GM21529 (cell line): Measurements from ENCODE around the gene RHD.
"Not testable (repeated sequence)": the region's sequence is repeated elsewhere in the genome, so short reads cannot be mapped to it uniquely, and the experiment has no call there.

Source experiments
- ATAC-seq: cut with Tn5 transposase; IDR thresholded peaks from one replicate; pipeline ENCODE4 v1.9.1; 2021; ENCODE audit not compliant: unreplicated experiment

The RHD gene

DNA sequence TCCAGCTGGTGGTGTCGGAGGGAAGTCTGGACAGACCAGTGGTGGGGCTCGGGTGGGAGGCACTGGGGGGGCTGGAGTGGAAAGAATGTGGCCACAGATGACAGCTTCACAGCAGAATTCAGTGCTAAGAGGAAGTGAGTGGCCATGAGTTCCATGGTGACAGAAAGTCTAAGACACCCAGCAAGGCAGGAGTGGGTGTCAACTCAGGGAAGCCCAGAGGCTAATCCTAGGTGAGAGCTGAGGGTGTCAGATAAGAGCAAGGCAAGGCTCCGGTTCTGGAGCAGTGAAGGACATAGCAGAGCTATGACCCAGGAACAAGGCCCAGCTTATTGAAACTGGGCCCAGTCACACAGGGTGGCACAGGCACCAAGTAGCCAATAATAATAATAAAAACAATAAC, 30.0 kb downstream of the RHD start:
- not testable (repeated sequence) for ATAC-seq

DNA sequence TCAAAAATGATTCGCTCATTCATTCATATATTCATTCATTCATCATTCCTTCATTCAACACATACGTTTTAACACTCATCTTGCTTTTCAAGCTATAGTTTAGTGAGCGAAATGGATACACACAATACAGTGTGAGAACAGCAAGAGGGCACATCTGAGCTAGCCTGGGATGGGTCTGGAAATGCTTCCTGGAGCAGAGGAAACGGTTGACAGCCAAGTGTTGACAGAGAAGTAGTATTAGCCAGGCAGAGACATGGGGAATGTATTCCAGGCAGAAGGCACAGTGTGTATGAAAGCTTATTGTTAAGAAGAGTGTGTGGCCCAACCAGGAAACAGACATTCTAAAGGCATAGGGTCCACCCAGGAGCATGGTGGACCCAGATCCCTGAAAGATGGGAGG, 32.6 kb downstream of the RHD start:
- ATAC-seq, result not testable (repeated sequence)

DNA sequence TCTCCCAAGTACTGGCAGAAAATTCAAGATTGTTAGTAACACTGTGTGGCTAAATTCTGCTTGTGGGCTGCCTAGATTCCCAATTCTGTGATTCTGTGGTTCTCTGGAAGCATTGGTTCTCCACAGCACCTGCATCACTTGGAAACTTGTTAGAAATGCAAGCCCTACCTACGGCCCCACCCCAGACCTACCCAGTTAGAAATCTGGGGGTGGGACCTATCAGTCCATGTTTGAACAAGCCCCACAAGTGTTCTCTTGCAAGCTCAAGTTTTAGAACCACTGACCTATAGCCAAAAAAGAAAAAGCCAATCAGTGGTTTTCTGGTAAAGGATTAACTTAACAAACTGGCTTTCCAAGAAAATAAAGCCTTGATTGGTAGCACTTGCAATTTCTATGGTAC, 35.9 kb downstream of the RHD start:
- not testable (repeated sequence) for ATAC-seq

DNA sequence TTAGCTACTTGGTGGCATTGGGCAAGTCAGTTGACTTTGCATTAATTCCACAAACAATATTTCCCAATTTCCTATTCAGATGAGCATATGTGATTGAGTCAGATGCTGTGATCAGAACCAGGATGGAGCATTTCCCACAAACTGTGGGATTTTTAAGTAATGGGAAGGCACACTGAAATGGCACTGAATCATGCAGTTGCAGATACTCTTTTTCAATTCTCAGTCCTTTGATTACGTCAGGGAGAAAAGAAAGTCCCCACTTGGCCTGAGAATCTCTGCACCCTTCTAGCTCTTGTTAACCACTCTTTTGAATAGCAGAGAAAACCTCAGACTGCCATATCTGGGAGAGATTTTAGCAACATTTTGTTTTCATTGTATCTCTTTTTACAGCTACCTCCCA, 36.8 kb downstream of the RHD start:
- ATAC-seq, result not testable (repeated sequence)

DNA sequence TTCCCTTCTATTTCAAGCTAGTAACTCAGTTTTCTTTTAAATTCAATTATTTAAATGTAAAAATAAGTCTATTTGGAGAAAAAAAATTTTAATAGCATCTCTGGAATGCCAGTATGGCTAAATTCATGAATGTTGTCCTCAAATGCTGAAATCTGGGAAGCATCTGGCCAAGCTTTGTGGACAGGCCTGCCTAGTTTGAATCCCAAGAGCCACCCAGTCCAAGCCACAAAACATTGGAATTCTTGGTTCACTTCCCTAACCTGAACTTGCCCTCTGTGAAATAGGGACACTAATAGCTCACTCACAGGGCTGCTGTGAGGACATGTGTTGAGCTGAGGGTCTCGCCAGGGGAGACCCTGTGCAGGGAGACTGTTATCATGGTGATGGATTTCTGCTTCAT, 37.2 kb downstream of the RHD start:
- ATAC-seq, result not testable (repeated sequence)

DNA sequence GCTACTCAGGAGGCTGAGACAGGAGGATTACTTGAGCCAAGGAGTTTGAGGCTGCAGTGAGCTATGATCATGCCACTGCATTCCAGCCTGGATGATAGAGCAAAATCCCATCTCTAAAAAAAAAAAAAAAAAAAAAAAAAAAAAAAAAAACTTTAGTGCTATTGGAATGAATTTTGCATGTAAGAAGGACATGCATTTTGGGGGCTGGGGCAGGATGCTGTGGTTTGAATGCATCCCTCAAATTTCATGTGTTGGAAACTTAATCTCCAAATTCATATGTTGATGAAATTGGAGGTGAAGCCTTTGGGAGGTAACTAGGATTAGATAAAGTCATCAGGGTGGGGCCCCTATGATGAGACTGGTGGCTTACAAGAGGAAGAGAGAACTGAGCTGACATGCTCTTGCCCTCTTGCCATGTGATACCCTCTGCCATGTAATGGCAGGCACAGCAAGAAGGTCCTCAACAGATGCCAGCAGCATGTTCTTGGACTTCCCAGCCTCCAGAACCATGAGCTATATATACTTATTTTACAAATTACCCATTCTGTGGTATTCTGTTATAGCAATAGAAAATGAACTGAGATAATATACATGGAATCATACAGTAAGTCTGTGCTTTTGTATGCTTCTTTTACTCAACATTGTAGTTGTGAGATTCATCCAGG, 40.6 kb downstream of the RHD start:
- not testable (repeated sequence) for ATAC-seq

DNA sequence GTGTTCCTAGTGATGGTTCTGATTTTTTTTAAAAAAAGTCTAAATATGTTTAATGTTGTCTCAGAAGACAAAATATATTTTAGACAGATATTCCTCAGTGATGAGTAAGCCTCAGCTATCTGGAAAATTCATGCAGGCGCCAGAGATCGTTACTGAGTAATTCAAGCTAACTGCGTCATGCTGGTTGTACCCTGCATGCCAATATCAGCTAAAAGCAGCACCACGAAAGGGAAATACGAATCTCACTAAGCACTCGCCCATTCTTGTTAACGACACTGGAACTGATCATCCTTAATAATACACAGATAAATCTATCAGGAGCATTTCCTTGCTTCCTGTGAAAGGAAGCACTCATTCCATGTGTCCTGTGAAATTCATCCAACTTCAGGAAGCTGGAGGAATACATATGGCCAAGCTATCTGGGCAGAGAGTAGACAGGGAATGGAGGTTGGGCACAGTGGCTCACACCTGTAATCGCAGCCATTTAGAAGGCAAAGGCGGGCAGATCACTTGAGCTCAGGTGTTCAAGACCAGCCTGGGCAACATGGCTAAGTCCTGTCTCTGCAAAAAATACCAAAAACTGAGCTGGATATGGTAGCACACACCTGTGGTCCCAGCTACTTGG, 48.1 kb downstream of the RHD start:
- ATAC-seq, result not testable (repeated sequence)

DNA sequence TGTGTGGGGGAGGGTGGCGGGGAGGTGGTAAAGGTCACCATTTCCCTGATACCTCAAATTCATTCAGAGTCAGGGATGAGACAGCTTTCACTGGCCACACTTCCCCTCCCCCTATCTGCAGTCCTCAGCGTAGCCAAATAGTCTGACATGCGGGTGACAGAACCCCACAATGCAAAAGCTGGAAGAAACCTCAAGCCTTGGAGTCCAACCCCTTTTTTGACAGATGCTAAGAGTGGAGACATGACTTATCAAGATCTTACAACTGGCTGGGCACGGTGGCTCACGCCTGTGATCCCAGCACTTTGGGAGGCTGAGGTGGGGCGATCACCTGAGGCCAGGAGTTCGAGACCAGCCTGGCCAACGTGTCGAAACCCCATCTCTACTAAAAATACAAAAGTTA, 49.8 kb downstream of the RHD start:
- not testable (repeated sequence) for ATAC-seq

DNA sequence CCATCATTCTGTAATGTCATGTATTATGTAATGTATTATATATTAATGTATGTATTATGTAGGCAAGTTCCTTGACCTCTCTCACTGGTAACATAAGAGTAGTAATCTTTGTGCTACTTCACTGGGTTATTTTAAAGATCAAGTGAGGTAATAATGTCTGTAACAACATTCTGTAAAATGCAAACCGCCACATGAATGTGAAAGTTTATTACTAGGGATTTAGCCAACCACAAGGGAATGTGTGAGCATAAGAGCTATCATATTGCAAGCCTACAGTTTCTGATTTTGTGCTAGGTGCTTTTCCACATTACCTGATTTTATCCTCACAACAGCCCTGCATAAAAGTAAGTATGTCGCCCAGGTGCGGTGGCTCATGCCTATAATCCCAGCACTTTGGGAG, 52.1 kb downstream of the RHD start:
- not testable (repeated sequence) for ATAC-seq

DNA sequence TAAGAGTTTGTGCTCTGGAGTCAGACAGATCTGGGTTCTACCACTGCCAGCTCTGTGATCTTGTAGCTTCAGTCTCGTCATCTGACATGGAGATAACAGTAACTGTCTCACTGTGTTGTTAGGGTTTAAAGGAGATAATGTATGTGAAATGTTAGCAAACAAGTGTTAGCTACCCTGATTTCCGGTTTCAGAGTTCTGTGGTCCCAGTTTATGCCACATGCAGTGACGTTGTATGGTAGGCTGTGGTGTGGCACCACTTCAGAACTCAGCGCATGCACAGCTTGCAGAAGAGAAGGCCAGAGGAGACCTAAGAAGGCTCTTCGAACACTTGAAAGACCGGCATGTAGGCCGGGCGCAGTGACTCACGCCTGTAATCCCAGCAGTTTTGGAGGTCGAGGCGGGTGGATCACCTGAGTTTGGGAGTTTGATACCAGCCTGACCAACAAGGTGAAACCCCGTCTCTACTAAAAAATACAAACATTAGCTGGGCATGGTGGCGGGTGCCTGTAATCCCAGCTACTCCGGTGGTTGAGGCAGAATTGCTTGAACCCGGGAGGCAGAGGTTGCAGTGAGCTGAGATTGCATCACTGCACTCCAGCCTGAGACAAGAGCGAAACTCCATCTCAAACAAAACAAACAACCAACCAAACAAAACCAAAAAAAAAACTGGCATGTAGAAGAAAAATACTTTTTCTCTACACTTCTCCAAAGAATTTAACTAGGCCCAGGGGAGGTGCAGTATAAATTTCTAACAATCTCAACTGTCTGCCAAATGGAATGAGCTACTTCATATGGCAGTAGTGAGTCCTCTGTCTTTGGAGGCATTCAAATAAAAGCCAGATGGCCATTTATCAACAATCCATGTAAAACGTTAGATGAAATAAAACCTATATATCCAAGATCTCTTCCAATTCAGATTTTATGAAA, 55.8 kb downstream of the RHD start:
- ATAC-seq, result not testable (repeated sequence)

DNA sequence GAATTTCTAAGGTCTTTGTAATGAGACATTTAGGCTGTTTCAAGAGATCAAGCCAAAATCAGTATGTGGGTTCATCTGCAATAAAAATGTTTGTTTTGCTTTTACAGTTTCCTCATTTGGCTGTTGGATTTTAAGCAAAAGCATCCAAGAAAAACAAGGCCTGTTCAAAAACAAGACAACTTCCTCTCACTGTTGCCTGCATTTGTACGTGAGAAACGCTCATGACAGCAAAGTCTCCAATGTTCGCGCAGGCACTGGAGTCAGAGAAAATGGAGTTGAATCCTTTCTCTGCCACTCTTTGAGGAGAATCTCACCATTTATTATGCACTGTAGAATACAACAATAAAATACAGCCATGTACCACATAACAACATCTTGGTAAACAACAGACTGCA, 56.5 kb downstream of the RHD start:
- not testable (repeated sequence) for ATAC-seq

DNA sequence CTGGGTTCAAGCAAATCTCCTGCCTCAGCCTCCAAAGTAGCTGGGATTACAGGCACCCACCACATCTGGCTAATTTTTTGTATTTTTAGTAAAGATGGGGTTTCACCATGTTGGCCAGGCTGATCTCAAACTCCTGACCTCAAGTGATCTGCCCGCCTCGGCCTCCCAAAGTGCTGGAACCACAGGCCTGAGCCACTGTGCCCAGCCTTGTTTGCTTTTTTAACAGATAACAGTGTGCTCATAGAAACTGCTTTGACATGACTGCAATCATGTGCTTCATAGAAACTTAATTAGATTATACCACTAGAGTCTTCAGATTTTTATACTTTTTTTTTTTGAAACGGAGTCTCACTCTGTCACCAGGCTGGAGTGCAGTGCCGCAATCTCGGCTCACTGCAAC, 57.0 kb downstream of the RHD start:
- ATAC-seq, result not testable (repeated sequence)

DNA sequence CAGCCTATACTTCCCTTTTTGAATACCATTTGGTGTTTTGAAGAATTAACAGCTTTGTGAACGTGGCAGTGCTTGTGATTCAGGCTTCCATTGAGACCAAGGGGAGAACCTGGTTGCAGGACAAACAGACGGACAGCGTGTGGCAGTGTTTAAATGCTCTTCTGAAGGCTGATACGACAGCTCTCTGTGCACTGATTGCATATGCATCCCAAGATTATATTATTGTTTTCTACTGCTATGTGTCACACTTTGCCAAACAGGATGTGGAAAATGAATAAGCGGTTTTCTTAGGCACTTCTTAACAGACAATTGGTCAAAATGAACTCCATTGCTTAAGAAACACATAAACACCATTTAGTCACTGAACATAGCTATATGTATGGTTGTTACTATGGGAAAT, 57.6 kb downstream of the RHD start:
- ATAC-seq, result not testable (repeated sequence)

DNA sequence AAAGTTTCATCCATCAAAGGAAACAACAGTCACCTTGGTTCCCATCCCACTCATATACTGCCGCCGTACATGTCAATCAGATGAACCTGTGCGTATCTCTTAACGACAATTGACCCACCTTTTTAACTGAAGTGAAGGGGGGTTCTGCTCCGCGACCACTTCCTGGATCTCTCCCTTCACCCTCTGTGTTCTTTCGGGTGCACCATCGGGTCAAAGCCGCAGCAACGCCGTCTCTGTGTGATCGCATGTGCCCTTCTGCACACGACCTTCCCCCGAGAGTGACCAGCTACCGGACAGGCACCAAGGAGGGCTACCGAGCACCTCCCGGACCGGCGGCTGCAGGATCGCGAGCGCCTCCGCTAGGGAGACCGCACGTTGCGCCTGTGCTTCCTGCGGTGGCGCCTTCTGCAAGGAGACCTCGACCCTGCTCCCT, 64.6 kb downstream of the RHD start:
- peak; percentile 20 for ATAC-seq

DNA sequence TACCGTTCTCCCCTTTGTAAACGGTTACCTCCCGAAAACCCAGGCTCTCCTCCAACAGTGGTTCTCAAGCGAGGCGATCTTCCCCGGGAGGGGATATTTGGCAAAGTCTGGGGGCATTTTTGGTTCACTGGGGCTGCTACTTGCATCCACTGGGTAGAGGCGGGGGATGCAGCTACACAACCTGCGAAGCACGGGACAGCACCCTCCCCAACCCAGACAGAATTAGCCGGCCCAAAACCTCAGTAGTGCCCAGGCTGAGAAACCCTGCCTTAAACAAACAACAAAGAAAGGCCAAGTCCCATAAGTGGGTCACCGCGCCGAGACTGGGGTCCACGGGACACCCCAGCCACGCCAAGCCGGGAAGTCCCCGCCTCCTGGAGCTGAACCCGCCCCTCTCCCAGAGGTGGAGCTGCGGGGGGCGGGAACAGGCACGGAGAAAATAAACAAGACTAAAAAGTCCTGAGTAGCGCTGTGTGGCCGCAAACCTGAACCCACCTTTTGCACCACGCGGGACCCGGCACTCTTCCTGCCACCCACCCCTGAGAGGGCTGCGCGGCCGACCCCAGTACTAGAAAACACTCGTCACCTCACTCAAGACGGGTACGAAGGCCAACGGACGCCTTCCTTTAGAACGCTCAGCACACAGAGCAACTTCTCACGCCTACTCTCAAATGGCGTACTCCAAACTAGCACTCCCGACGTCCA, 65.3 kb downstream of the RHD start:
- ATAC-seq, result peak; percentile 41

DNA sequence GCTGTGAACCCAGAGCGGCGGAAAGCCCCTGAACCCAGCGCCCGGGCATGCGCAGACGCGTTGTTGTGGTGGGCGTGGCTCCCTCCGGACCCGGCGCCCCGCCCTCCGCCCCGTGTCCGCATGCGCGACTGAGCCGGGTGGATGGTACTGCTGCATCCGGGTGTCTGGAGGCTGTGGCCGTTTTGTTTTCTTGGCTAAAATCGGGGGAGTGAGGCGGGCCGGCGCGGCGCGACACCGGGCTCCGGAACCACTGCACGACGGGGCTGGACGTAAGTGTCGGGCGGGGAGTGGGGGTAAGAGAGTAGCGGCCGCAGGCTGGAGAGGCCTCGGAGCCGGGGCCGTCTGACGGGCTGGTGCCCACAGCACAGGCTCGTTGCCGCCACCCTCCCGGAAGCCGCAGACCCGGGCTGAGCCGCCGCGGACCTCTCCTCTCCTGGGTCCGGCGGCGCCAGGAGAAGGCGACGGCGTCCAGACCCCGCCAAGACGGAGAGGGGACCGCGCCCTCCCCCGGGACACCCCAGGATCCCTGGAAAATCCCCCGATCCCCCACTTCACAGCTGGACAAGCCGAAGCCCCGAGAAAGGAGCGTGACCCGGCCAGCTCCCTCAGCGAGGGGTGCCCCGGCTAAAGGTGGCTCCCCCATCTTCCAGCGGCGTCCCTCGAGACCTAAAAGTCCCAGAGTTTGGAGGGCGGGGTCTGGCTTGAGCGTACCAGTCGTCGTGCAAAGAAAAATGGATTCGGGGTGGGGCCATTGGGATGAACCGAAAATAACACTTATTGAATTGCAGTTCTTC, 66.1 kb downstream of the RHD start, which contains the start of gene TMEM50A:
TMEM50A (plus strand) TSS at position 147 of the 794 bp plus-strand sequence. CDS start 2,153 bp downstream, outside the sequence.
- peak; percentile 62 for ATAC-seq

DNA sequence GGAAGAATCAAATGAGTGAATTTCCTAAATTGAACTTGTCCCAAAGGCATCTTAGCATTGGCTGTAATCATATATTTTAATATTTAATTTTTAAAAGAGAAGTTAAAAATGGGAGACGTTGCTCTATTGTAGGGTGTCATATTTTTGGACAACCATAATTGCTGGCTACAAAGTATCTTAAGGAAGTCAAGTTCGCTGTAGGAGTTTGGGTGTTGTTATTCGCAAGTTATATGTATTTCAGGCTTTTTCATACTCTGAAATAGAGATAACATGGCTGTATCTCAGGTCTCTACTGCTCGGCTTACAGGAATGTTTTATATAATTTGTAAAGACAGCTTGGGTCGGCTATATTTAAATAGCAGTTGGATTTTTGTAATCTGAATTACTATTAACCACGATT, 66.7 kb downstream of the RHD start:
- ATAC-seq, result no peak

DNA sequence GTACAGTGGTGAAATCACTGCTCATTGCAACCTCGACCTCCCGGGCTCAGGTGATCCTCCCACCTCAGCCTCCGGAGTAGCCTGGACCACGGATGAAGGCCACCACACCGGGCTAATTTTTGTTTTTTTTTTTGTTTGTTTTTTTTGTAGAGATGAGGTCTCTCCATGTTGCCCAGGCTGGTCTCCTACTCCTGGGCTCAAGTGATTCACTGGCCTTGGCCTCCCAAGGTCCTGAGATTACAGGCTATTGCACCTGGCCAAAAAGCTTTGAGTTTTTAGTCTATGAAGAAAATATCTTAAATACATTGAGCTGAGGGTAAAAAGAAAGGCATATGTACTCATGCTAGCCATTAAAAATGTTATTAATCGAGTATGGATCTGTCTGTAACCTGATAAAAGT, 69.4 kb downstream of the RHD start:
- no peak for ATAC-seq

DNA sequence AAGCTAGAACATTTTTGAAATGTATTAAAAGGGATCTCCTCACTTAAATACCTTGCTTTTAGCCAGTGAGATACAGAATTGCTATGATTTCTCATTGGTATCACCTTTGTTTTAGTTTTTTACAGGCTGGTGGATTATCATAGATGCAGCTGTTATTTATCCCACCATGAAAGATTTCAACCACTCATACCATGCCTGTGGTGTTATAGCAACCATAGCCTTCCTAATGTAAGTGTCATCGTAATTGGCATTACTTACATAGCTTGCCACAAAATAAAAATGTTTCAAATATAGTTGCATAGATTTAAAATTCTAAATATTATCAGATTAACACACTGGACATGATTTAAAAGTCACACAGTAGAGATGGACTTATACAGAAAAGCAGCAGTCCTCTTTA, 70.5 kb downstream of the RHD start:
- no peak for ATAC-seq

DNA sequence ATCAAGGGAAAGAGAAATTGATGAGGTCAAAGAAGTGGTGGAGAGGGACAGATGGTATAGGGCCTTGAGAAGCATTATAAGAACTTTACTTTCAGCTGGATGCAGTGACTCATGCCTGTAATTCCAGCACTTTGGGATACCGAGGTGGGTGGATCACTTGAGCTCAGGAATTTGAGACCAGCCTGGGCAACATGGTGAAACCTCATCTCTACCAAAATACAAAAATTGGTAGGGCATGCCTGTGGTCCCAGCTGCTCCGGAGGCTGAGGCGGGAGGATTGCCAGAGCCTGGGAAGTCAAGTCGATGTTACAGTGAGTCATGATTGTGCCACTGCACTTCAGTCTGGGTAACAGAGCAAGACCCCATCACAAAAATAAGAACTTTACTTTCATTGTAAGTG, 71.6 kb downstream of the RHD start:
- no peak for ATAC-seq
